ENCODE measurements around the gene ASF1B. TPM values are rescaled to one million over a fixed set of nuclear protein-coding genes. Genes with fewer than 3 reads are reported as not detected.

The ASF1B gene
- polyA plus RNA-seq, 4 donors = 3.1 to 26.2 (median 10.3) TPM

DNA sequence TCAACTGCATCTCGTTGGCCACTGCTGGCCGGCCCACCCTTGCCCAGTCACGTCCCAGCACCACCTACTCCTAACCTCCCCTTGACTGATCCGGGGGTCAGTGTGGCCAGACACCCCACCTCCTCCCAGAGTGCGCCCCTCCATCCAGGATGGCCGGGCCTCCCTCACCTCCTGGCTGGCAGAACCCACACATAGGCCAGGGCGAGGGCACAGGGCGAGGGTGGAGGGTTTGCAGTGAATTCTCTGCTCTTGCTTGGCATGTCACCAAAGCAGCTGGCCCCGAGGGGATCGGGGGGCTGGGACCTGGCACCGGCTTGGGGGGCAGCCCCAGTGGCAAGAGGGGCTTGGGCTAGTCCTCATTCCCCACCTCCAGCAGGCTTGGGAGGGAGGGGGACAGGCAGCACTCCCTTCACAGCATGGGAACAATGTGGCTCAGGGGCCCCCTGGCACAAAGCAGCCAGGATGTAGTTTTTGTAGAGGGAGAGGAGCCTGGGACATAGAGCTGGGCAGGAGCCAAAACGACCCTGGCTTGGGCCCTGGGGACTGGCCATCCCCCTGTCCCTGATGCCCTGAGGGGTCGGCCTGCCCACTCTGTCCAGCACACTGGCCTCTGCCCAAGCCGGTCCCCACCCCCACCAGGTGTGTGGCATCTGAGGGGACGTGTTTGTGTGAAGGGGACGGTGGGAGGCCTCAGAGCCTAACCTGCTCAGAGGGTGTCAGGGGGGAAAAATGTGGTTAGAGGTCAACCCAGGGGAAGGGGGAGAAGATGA is 28.5 kb upstream of the ASF1B start:
- no peaks in the 10 kb centered on the region for H3K9me3 ChIP-seq (ENCODE audit: control insufficient read depth in 2 of 2, insufficient read depth in 1 of 2, low read depth in 1 of 2, low read length in 1 of 2)
- H3K27me3 ChIP-seq (ENCODE audit: control insufficient read depth in 3 of 3, insufficient read depth in 3 of 3, low read length in 3 of 3) = no peaks in the 10 kb centered on the region
- peaks cover 0 to 10% (median 0%) of the 10 kb centered on the region in 3 donors for H3K4me1 ChIP-seq (ENCODE audit: control insufficient read depth in 3 of 3, insufficient read depth in 2 of 3, low read depth in 1 of 3, low read length in 2 of 3)
- no peak for DNase-seq
- peaks cover 0 to 71% (median 2%) of the 10 kb centered on the region in 3 donors for H3K36me3 ChIP-seq (ENCODE audit: control insufficient read depth in 3 of 3, insufficient read depth in 2 of 3, low read depth in 1 of 3, low read length in 3 of 3)
- no peak overlapping the region for H3K27ac ChIP-seq (ENCODE audit: low read depth in 1 of 3, low read length in 2 of 3)
- FAIRE-seq = no peak
- no peak overlapping the region for H3K4me3 ChIP-seq (ENCODE audit: low read depth in 1 of 3, low read length in 3 of 3)
- WGBS, 3 donors = 78 to 86% (median 85%) methylated on average over 15 to 16 of the region's 16 CpGs

DNA sequence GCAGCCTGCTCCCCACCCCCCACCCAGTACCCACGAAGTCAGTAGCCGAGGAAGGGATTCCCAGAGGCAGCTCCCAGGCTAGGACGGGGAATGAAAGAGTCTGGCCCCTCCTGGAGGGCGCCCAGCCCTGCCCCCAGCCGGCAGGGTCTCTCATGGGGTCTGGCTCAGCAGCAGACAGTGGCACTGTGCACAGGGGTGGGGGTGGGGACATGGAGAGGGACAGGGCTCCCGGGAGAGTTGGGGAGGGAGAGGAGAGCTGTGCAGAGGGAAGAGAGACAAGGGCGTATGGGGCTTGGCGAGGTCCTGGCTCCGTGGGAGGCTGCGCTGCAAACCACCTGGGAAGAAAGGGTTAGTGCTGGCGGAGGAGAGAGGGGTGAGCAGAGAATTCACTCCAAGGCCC is 27.7 kb upstream of the ASF1B start:
- no peaks in the 10 kb centered on the region for H3K27me3 ChIP-seq (ENCODE audit: control insufficient read depth in 3 of 3, insufficient read depth in 3 of 3, low read length in 3 of 3)
- H3K36me3 ChIP-seq (ENCODE audit: control insufficient read depth in 3 of 3, insufficient read depth in 2 of 3, low read depth in 1 of 3, low read length in 3 of 3) = peaks cover 0 to 71% (median 2%) of the 10 kb centered on the region in 3 donors
- H3K4me3 ChIP-seq (ENCODE audit: low read depth in 1 of 3, low read length in 3 of 3) = no peak overlapping the region
- DNase-seq (no peak), FAIRE-seq (no peak)
- peaks cover 0 to 10% (median 0%) of the 10 kb centered on the region in 3 donors for H3K4me1 ChIP-seq (ENCODE audit: control insufficient read depth in 3 of 3, insufficient read depth in 2 of 3, low read depth in 1 of 3, low read length in 2 of 3)
- H3K9me3 ChIP-seq (ENCODE audit: control insufficient read depth in 2 of 2, insufficient read depth in 1 of 2, low read depth in 1 of 2, low read length in 1 of 2) = no peaks in the 10 kb centered on the region
- H3K27ac ChIP-seq (ENCODE audit: low read depth in 1 of 3, low read length in 2 of 3) = no peak overlapping the region
- 76 to 83% (median 78%) methylated on average over 8 to 11 of the region's 11 CpGs for WGBS, 3 donors

DNA sequence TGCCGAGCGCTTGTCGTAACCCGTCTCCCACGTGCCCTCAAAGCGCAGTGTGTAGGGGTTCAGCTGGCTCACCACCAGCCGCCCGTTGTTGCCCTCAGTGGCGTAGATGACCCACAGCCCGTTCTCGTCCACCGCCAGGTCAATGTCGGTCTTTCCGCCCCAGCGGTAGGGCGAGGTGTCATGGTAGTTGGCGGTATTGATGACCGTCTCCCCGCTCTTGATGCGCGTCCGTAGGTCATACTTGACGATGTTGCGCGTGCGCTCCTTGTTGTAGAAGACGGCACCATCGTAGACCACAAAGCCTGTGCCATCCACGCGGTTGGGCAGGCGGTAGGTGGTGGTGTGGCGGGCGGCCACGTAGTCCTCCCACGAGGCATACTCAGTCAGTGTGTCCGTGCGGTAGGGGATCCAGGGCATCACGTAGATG is 26.5 kb upstream of the ASF1B start:
- DNase-seq = no peak

DNA sequence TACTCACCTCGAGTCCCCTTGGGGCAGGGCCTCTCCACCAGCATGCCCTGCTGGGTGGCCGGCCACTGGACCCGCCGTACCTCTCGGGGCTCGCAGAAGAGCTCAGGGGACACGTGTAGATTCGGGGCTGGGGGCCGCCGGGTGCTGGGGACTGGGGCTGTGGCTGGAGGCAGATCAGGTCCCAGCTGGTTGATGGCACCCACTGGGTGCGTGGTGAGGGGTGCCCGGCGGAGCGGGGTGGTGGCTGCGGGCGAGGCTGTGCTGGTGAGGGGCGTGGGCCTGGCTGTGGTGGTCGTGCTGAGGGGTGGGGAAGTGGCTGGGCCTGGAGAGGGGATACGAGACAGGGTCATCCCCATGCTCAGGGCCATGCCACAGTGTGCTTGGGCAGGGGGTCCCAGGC is 24.9 kb upstream of the ASF1B start:
- 90 to 92% (median 90%) methylated on average over 12 to 19 of the region's 19 CpGs for WGBS, 3 donors
- Histone ChIP-seq H3K36me3 (ENCODE audit: control insufficient read depth in 3 of 3, insufficient read depth in 2 of 3, low read depth in 1 of 3, low read length in 3 of 3) (peaks cover 8 to 81% (median 11%) of the 10 kb centered on the region in 3 donors), H3K4me1 (ENCODE audit: control insufficient read depth in 3 of 3, insufficient read depth in 2 of 3, low read depth in 1 of 3, low read length in 2 of 3) (no peaks in the 10 kb centered on the region), H3K4me3 (ENCODE audit: low read depth in 1 of 3, low read length in 3 of 3) (no peak overlapping the region), H3K27me3 (ENCODE audit: control insufficient read depth in 3 of 3, insufficient read depth in 3 of 3, low read length in 3 of 3) (no peaks in the 10 kb centered on the region), H3K27ac (ENCODE audit: low read depth in 1 of 3, low read length in 2 of 3) (no peak overlapping the region), H3K9me3 (ENCODE audit: control insufficient read depth in 2 of 2, insufficient read depth in 1 of 2, low read depth in 1 of 2, low read length in 1 of 2) (no peaks in the 10 kb centered on the region)
- FAIRE-seq = no peak
- no peak for DNase-seq

More for the DNA sequence above, 26.5 kb upstream of the ASF1B start:
- no peaks in the 10 kb centered on the region for H3K9me3 ChIP-seq (ENCODE audit: control insufficient read depth in 2 of 2, insufficient read depth in 1 of 2, low read depth in 1 of 2, low read length in 1 of 2)
- no peak for FAIRE-seq
- WGBS, 3 donors = 97 to 98% (median 97%) methylated on average over 38 of the region's 38 CpGs
- H3K4me3 ChIP-seq (ENCODE audit: low read depth in 1 of 3, low read length in 3 of 3) = no peak overlapping the region
- no peaks in the 10 kb centered on the region for H3K27me3 ChIP-seq (ENCODE audit: control insufficient read depth in 3 of 3, insufficient read depth in 3 of 3, low read length in 3 of 3)
- H3K4me1 ChIP-seq (ENCODE audit: control insufficient read depth in 3 of 3, insufficient read depth in 2 of 3, low read depth in 1 of 3, low read length in 2 of 3) = peaks cover 0 to 7% (median 0%) of the 10 kb centered on the region in 3 donors
- peaks cover 2 to 72% (median 4%) of the 10 kb centered on the region in 3 donors for H3K36me3 ChIP-seq (ENCODE audit: control insufficient read depth in 3 of 3, insufficient read depth in 2 of 3, low read depth in 1 of 3, low read length in 3 of 3)
- no peak overlapping the region for H3K27ac ChIP-seq (ENCODE audit: low read depth in 1 of 3, low read length in 2 of 3)

DNA sequence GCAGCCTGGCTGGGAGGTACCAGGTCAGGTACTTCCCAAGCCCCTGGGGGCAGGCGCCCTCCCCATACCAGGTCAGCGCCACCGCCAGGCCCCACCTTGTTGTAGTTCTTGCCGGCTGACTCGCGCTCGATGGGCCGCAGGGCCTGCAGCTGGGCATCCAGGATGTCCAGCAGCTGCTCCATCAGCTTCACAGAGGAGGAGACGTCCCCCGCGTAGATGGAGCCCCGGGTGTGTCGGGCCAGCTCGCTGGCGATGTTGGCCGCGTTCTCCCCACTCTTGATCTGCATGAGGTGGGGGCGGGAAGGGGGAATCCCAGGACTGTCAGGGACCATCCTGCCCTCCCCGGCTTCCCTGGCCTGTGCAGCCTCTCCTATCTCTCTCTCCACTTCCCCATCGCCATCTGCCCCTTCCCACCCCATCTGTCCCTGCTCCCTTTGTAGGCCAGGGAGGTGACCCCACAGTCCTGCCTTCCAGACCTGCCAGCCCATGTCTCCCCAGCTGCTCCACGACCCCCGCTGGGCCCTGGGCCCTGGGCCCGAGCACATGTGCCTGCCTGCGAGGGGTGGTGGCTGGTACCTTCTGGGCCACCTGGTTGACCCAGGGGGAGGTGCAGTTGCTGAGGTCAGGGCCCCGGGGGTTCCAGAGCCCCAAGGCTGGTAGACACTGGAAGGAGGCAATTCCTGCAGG is 23.8 kb upstream of the ASF1B start:
- Histone ChIP-seq H3K36me3 (ENCODE audit: control insufficient read depth in 3 of 3, insufficient read depth in 2 of 3, low read depth in 1 of 3, low read length in 3 of 3) (peaks cover 11 to 88% (median 12%) of the 10 kb centered on the region in 3 donors), H3K4me3 (ENCODE audit: low read depth in 1 of 3, low read length in 3 of 3) (no peak overlapping the region), H3K27ac (ENCODE audit: low read depth in 1 of 3, low read length in 2 of 3) (no peak overlapping the region), H3K9me3 (ENCODE audit: control insufficient read depth in 2 of 2, insufficient read depth in 1 of 2, low read depth in 1 of 2, low read length in 1 of 2) (no peaks in the 10 kb centered on the region), H3K4me1 (ENCODE audit: control insufficient read depth in 3 of 3, insufficient read depth in 2 of 3, low read depth in 1 of 3, low read length in 2 of 3) (no peaks in the 10 kb centered on the region), H3K27me3 (ENCODE audit: control insufficient read depth in 3 of 3, insufficient read depth in 3 of 3, low read length in 3 of 3) (no peaks in the 10 kb centered on the region)
- 84 to 88% (median 86%) methylated on average over 20 to 25 of the region's 25 CpGs for whole genome bisulfite sequencing, 3 donors
- FAIRE-seq (no peak), DNase-seq (no peak)

DNA sequence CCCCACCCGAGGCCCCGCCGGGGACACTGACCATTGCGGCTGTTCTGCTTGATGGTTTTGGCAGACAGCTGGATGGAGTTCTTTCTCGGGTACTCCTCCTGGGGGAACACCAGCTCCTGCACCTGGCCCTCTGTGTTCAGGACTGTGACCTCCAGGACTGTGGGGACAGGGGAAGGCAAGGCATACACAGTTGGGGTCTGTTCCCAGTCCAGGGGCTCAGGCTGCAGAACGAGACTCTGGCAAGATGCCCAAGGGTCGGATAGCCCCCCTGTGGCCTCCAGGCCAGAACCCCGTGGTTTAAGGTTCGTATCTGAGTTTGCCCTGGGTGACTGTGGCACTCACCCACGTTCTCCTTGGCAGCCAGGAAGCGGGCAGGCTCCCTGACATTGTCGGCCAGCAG is 22.7 kb upstream of the ASF1B start:
- no peaks in the 10 kb centered on the region for H3K27me3 ChIP-seq (ENCODE audit: control insufficient read depth in 3 of 3, insufficient read depth in 3 of 3, low read length in 3 of 3)
- H3K36me3 ChIP-seq (ENCODE audit: control insufficient read depth in 3 of 3, insufficient read depth in 2 of 3, low read depth in 1 of 3, low read length in 3 of 3) = peaks cover 11 to 90% (median 12%) of the 10 kb centered on the region in 3 donors
- 69 to 75% (median 73%) methylated on average over 12 of the region's 12 CpGs for WGBS, 3 donors
- H3K9me3 ChIP-seq (ENCODE audit: control insufficient read depth in 2 of 2, insufficient read depth in 1 of 2, low read depth in 1 of 2, low read length in 1 of 2) = no peaks in the 10 kb centered on the region
- FAIRE-seq (no peak), DNase-seq (no peak)
- no peaks in the 10 kb centered on the region for H3K4me1 ChIP-seq (ENCODE audit: control insufficient read depth in 3 of 3, insufficient read depth in 2 of 3, low read depth in 1 of 3, low read length in 2 of 3)
- no peak overlapping the region for H3K27ac ChIP-seq (ENCODE audit: low read depth in 1 of 3, low read length in 2 of 3)
- no peak overlapping the region for H3K4me3 ChIP-seq (ENCODE audit: low read depth in 1 of 3, low read length in 3 of 3)

DNA sequence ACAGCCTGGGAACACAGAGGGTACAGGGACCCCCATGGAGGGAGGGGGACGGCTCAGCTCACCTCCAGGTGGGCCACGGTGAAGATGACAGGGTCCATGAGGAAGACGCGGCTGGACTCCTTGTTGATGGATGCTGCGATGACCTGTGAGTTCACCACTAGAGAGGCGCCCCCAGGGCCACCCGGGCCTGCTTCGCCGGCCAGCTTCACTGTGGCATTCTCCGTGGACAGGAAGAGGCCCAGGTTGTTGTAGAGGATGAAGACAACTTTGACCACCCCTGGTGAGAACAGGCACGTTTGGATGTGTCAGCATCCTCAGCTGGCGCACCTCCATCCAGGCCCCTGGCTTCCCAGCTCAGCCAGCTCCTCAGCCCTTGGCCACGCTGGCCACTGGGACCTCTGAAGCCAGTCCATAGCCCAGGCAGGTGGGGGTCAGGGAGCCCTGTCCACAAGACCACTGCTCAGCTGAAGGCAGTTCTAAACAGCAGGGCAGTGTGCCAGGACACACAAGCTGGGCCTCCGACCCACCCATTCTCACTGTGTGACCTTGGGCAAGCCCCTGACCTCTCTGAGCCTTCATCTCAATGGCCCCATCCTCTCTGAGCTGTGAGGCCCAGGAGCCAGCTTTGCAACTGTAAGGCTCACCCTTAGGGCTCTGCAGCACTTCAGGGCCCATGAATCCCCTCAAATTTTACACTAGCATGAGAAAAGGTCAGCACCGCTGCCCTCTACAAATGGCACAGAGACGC is 22.1 kb upstream of the ASF1B start:
- no peaks in the 10 kb centered on the region for H3K9me3 ChIP-seq (ENCODE audit: control insufficient read depth in 2 of 2, insufficient read depth in 1 of 2, low read depth in 1 of 2, low read length in 1 of 2)
- peaks cover 11 to 91% (median 12%) of the 10 kb centered on the region in 3 donors for H3K36me3 ChIP-seq (ENCODE audit: control insufficient read depth in 3 of 3, insufficient read depth in 2 of 3, low read depth in 1 of 3, low read length in 3 of 3)
- no peaks in the 10 kb centered on the region for H3K27me3 ChIP-seq (ENCODE audit: control insufficient read depth in 3 of 3, insufficient read depth in 3 of 3, low read length in 3 of 3)
- no peak overlapping the region for H3K4me3 ChIP-seq (ENCODE audit: low read depth in 1 of 3, low read length in 3 of 3)
- FAIRE-seq = no peak
- no peaks in the 10 kb centered on the region for H3K4me1 ChIP-seq (ENCODE audit: control insufficient read depth in 3 of 3, insufficient read depth in 2 of 3, low read depth in 1 of 3, low read length in 2 of 3)
- 89 to 92% (median 92%) methylated on average over 16 of the region's 16 CpGs for WGBS, 3 donors
- no peak overlapping the region for H3K27ac ChIP-seq (ENCODE audit: low read depth in 1 of 3, low read length in 2 of 3)
- DNase-seq = no peak

DNA sequence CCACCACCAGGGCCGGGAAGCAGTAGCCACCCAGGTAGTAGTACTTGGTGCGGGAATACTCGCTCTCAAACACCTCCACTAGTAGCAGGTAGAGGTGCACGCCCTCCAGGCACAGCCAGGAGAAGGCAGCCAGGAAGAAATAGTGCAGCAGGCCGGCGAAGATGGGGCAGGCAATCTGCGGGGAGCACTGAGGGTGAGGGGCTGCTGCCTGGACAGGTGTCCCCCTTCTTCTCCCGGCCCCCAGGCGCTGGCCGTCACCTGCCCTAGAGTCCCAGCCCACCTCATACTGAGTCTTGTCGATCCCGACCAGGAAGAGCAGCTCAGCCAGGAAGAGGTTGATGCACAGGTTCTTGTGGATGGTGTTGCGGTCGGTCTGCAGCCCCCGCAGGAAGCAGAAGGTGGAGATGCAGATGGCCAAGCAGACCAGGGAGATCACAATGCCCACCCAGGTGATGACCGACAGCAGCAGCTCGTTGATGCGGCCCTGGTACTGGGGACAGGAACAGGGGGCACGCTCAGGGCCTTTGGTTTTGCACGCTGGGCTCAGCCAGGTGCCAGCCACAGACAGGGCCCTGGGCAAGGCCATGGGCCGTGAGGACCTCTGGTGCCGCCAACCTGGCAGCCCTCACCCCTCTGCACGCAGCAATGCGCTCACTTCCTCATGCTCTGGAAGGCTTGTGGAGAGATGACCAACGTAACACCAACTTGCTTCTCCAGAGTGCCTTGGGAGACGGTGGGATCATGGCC is 20.8 kb upstream of the ASF1B start:
- H3K36me3 ChIP-seq (ENCODE audit: control insufficient read depth in 3 of 3, insufficient read depth in 2 of 3, low read depth in 1 of 3, low read length in 3 of 3) = peaks cover 10 to 88% (median 11%) of the 10 kb centered on the region in 3 donors
- FAIRE-seq (no peak), DNase-seq (no peak)
- no peaks in the 10 kb centered on the region for H3K4me1 ChIP-seq (ENCODE audit: control insufficient read depth in 3 of 3, insufficient read depth in 2 of 3, low read depth in 1 of 3, low read length in 2 of 3)
- H3K27me3 ChIP-seq (ENCODE audit: control insufficient read depth in 3 of 3, insufficient read depth in 3 of 3, low read length in 3 of 3) = no peaks in the 10 kb centered on the region
- H3K27ac ChIP-seq (ENCODE audit: low read depth in 1 of 3, low read length in 2 of 3) = no peak overlapping the region
- H3K9me3 ChIP-seq (ENCODE audit: control insufficient read depth in 2 of 2, insufficient read depth in 1 of 2, low read depth in 1 of 2, low read length in 1 of 2) = no peaks in the 10 kb centered on the region
- H3K4me3 ChIP-seq (ENCODE audit: low read depth in 1 of 3, low read length in 3 of 3) = no peak overlapping the region
- WGBS, 3 donors = 94 to 96% (median 95%) methylated on average over 23 to 26 of the region's 26 CpGs

Data from small intestine (tissue), 7 donors.